HCT116 (cell line): ENCODE data around the gene SLC2A13. TPM values are rescaled to one million over a fixed set of nuclear protein-coding genes. Genes with fewer than 3 reads are reported as not detected.

Source experiments
- ATAC-seq: fragments of 200-7000 bp; cut with Tn5 transposase; 2 replicates; pipeline ENCODE4 v1.9.1; 2020; ENCODE audit warnings: mild to moderate bottlenecking, moderate library complexity
- BruUV-seq: library from RNA; stranded (reverse); fragments of 400-500 nt; replicated peaks from 2 replicates; lab custom pipeline; 2021; lab: Mats Ljungman, UMichigan
- CTCF ChIA-PET: fragments of 300-600 bp; sonication (Branson Sonifier 250); formaldehyde crosslinking; loops from one replicate; lab custom pipeline; 2021; ENCODE audit warnings: antibody characterized with exemption; lab: Charles Lee
- POLR2A ChIA-PET: fragments of 300-600, 350-600 bp; sonication (Branson Sonifier 250); formaldehyde crosslinking; loops from one replicate; lab custom pipeline; 2021; ENCODE audit warnings: antibody characterized with exemption; lab: Charles Lee
- RAD21 ChIA-PET, 2 experiments: fragments of 300-600 bp; sonication (Branson Sonifier 250); formaldehyde crosslinking; loops; one replicate each; lab custom pipeline; 2023; ENCODE audit warnings: low total read pairs in 2 of 2; ENCODE audit not compliant: uncharacterized antibody in 2 of 2, unreplicated experiment in 2 of 2, low non-redundant PET in 1 of 2; lab: Charles Lee
- DNase-seq: peaks from one replicate; pipeline ENCODE4 v3.0.0-alpha.2; 2010; ENCODE audit warnings: low read depth, low spot score
- H2AFZ ChIP-seq: fragments of 200-600 bp; shearing (Covaris generic), sonication (generic); 2 replicates; pipeline ENCODE4 v1.6.1; 2017; ENCODE audit warnings: low read depth, mixed run types, mixed read lengths, antibody characterized with exemption, low read length; ENCODE audit not compliant: poor library complexity, severe bottlenecking
- H3K27ac ChIP-seq: 2 replicates; pipeline ENCODE4 v1.5.1; 2012; ENCODE audit warnings: low read depth, low read length
- H3K27me3 ChIP-seq: fragments of 200-600 bp; sonication (generic); 2 replicates; pipeline ENCODE4 v1.6.1; 2016; ENCODE audit warnings: mixed run types, low read length, mixed read lengths; ENCODE audit not compliant: insufficient read depth
- H3K36me3 ChIP-seq, 2 experiments: fragments of 200-500 bp in 1 of 2; fragments of 200-600 bp in 1 of 2; sonication (Bioruptor generic) in 1 of 2; sonication (generic) in 1 of 2; 2 replicates each; pipeline versions ENCODE4 v1.5.1 to v1.6.1; 2014 to 2016; ENCODE audit warnings: low read length in 2 of 2, inconsistent platforms in 1 of 2, mixed read lengths in 1 of 2, mixed run types in 1 of 2; ENCODE audit not compliant: insufficient read depth in 2 of 2, control insufficient read depth in 1 of 2
- H3K4me1 ChIP-seq, 2 experiments: fragments of 200-600 bp in 1 of 2; sonication (generic) in 1 of 2; 2 replicates each; pipeline versions ENCODE4 v1.5.1 to v1.6.1; 2012 to 2017; ENCODE audit warnings: low read length in 2 of 2, inconsistent platforms in 1 of 2, mild to moderate bottlenecking in 1 of 2, mixed read lengths in 1 of 2, mixed run types in 1 of 2, moderate library complexity in 1 of 2; ENCODE audit not compliant: insufficient read depth in 2 of 2, control insufficient read depth in 1 of 2
- H3K4me2 ChIP-seq: fragments of 200-600 bp; sonication (generic); 2 replicates; pipeline ENCODE4 v1.6.1; 2017; ENCODE audit warnings: mixed run types, low read length, mixed read lengths
- H3K4me3 ChIP-seq, 2 experiments: fragments of 200-600 bp in 1 of 2; sonication (generic) in 1 of 2; replicated peaks in 1 of 2; 2 replicates each; pipeline ENCODE4 v1.5.1; 2011 to 2016; ENCODE audit warnings: low read length in 2 of 2, control low read depth in 1 of 2, low read depth in 1 of 2, mild to moderate bottlenecking in 1 of 2, mixed read lengths in 1 of 2, mixed run types in 1 of 2
- H3K79me2 ChIP-seq: fragments of 200-600 bp; sonication (generic); 2 replicates; pipeline ENCODE4 v1.6.1; 2017; ENCODE audit warnings: mild to moderate bottlenecking, mixed run types, low read length, moderate library complexity, mixed read lengths; ENCODE audit not compliant: insufficient read depth
- H3K9ac ChIP-seq: fragments of 200-600 bp; sonication (generic); 2 replicates; pipeline ENCODE4 v1.6.1; 2016; ENCODE audit warnings: low read length, mixed read lengths
- H3K9me2 ChIP-seq: fragments of 200-600 bp; sonication (generic), shearing (Covaris generic); 2 replicates; pipeline ENCODE4 v1.6.1; 2017; ENCODE audit warnings: mixed run types, mild to moderate bottlenecking, moderate library complexity; ENCODE audit not compliant: insufficient read depth
- H3K9me3 ChIP-seq, 2 experiments: fragments of 200-500 bp in 1 of 2; fragments of 200-600 bp in 1 of 2; sonication (Bioruptor generic) in 1 of 2; sonication (generic) in 1 of 2; 2 replicates each; pipeline ENCODE4 v1.6.1; 2014 to 2017; ENCODE audit warnings: low read length in 2 of 2, mixed read lengths in 2 of 2, inconsistent platforms in 1 of 2, low read depth in 1 of 2, mild to moderate bottlenecking in 1 of 2, mixed run types in 1 of 2, moderate library complexity in 1 of 2; ENCODE audit not compliant: control insufficient read depth in 1 of 2, insufficient read depth in 1 of 2
- H4K20me1 ChIP-seq: fragments of 200-600 bp; sonication (generic), shearing (Covaris generic); 2 replicates; pipeline ENCODE4 v1.6.1; 2017; ENCODE audit warnings: mixed run types, mild to moderate bottlenecking, moderate library complexity; ENCODE audit not compliant: insufficient read depth
- EZH2phosphoT487 ChIP-seq: fragments of 200-600 bp; IDR thresholded peaks from 2 replicates; pipeline ENCODE4 v1.6.1; 2018; ENCODE audit warnings: antibody characterized with exemption, borderline replicate concordance
- REST ChIP-seq: IDR thresholded peaks from 2 replicates; pipeline ENCODE4 v1.6.1; 2012; ENCODE audit warnings: low read depth
- TCF7L2 ChIP-seq: IDR thresholded peaks from 2 replicates; pipeline ENCODE4 v1.7.0; 2011; ENCODE audit warnings: borderline replicate concordance, inconsistent platforms; ENCODE audit not compliant: insufficient read depth, insufficient read length; ENCODE audit errors: extremely low read depth
- YY1 ChIP-seq: IDR thresholded peaks from 2 replicates; pipeline ENCODE4 v1.6.1; 2011; ENCODE audit warnings: low read length, low read depth, moderate library complexity, mild to moderate bottlenecking; ENCODE audit not compliant: insufficient replicate concordance; ENCODE audit errors: extremely low read depth
- ZBTB33 ChIP-seq: IDR thresholded peaks from 2 replicates; pipeline ENCODE4 v1.6.1; 2011; ENCODE audit warnings: mild to moderate bottlenecking, low read length, moderate library complexity; ENCODE audit not compliant: insufficient replicate concordance; ENCODE audit errors: extremely low read depth
- intact Hi-C: fragments of 100-400 bp; cut with micrococcal nuclease; formaldehyde crosslinking; loops from 2 replicates; pipeline ENCODE4 v1.10.0; 2022
- total RNA-seq: library from RNA; stranded (reverse); gene quantifications from one replicate; pipeline ENCODE4 v1.2.1, GENCODE V29; 2021; ENCODE audit not compliant: unreplicated experiment
- TF ChIP-seq, protein P1 (sequence below), 3 experiments: fragments of 200-600 bp in 1 of 3; sonication (generic) in 1 of 3; IDR thresholded peaks in 2 of 3; conservative IDR thresholded peaks in 1 of 3; 2 replicates each; pipeline ENCODE4 v1.5.1; 2012 to 2017; ENCODE audit warnings: low read depth in 2 of 3, low read length in 2 of 3, antibody characterized with exemption in 1 of 3, borderline replicate concordance in 1 of 3, control low read depth in 1 of 3, mild to moderate bottlenecking in 1 of 3, mixed read lengths in 1 of 3, mixed run types in 1 of 3, moderate library complexity in 1 of 3; ENCODE audit not compliant: insufficient read depth in 1 of 3

SLC2A13 gene
- total RNA-seq, 1 experiment from 2014 or later, result 6.8 TPM

DNA sequence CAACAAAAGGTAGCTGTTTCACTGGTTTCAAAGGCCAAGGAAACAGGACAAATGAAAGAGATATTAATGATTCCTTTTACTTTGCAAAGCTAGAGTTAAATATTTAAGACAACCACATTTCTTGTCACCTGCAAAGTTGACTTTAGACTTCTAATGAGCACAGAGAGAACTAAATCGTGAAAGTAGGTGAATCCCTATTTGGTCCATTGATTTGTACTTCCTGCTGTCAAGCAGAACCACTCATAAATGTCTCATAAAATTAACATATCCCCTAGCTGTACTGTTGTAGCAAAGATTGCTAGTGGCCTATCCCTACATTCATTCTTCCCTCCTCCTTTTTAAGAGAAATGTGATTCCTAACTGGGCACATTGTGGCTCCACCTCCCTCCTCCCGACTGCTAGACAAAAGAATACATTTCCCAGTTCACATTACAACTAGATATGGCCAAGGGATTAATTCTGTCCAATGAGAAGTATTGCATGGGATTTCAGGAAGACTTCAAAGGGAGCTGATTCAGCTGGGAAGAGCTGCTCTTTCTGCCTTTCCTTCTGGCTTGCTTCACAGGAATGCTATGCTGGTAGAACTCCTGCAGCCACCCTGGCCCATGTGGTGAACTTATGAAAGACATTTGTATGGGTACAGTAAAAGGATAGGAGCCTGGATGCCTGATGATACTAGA lies 258.8 kb downstream of the SLC2A13 start:
- DNase-seq, result no peak

DNA sequence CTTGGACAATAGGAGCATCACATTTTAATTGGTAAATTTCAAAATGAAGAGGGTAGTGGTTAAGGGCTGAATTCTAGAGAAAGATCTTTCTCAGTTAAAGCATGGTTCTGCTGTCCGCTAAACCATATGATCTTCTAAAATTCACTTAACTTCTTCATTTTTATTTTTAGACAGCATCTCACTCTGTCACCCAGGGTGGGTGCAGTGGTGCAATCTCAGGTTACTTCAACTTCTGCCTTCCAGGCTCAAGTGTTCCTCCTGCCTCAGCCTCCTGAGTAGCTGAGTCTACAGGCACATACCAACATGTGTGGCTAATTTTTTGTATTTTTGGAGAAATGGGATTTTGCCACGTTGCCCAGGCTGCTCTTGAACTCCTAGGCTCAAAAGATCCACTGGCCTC lies 259.6 kb downstream of the SLC2A13 start:
- H3K9me3 ChIP-seq, result no peaks in the 10 kb centered on the region
- no peak overlapping the region for H3K4me2 ChIP-seq
- ChIA-PET POLR2A (no interaction called here), RAD21 (no interaction called here), CTCF (no interaction called here)
- DNase-seq (no peak), ATAC-seq (no peak)
- H3K4me1 ChIP-seq, result no peaks in the 10 kb centered on the region
- H3K27ac ChIP-seq, result no peak overlapping the region
- H4K20me1 ChIP-seq, result no peaks in the 10 kb centered on the region
- H3K9me2 ChIP-seq, result no peaks in the 10 kb centered on the region
- no peaks in the 10 kb centered on the region for H3K36me3 ChIP-seq
- no peak overlapping the region for H3K4me3 ChIP-seq
- no peaks in the 10 kb centered on the region for H3K27me3 ChIP-seq
- no peak overlapping the region for H2AFZ ChIP-seq
- H3K79me2 ChIP-seq, result no peaks in the 10 kb centered on the region
- no TSS peak for BruUV-seq
- TF ChIP-seq ZBTB33 (no peak), YY1 (no peak), REST (no peak)
- TF ChIP-seq, protein P1, sequence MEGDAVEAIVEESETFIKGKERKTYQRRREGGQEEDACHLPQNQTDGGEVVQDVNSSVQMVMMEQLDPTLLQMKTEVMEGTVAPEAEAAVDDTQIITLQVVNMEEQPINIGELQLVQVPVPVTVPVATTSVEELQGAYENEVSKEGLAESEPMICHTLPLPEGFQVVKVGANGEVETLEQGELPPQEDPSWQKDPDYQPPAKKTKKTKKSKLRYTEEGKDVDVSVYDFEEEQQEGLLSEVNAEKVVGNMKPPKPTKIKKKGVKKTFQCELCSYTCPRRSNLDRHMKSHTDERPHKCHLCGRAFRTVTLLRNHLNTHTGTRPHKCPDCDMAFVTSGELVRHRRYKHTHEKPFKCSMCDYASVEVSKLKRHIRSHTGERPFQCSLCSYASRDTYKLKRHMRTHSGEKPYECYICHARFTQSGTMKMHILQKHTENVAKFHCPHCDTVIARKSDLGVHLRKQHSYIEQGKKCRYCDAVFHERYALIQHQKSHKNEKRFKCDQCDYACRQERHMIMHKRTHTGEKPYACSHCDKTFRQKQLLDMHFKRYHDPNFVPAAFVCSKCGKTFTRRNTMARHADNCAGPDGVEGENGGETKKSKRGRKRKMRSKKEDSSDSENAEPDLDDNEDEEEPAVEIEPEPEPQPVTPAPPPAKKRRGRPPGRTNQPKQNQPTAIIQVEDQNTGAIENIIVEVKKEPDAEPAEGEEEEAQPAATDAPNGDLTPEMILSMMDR (IDR thresholded peaks at IDR 0.05 in 2 of 3, conservative IDR thresholded peaks at IDR 0.05 in 1 of 3; ENCODE audit: borderline replicate concordance in 1 of 3, insufficient read depth in 1 of 3, low read depth in 2 of 3, low read length in 2 of 3), result no peak
- intact Hi-C loops, result no loop called here
- no peak overlapping the region for H3K9ac ChIP-seq

More for the DNA sequence above, 258.8 kb downstream of the SLC2A13 start:
- Histone ChIP-seq H3K9me3 (no peaks in the 10 kb centered on the region), H3K4me1 (no peaks in the 10 kb centered on the region), H3K36me3 (no peaks in the 10 kb centered on the region), H4K20me1 (no peaks in the 10 kb centered on the region), H3K9ac (no peak overlapping the region), H3K79me2 (no peaks in the 10 kb centered on the region), H3K4me2 (no peak overlapping the region), H3K27me3 (no peaks in the 10 kb centered on the region), H2AFZ (no peak overlapping the region), H3K4me3 (no peak overlapping the region), H3K27ac (no peak overlapping the region), H3K9me2 (no peaks in the 10 kb centered on the region)
- no peak for TF ChIP-seq EZH2phosphoT487
- TF ChIP-seq TCF7L2, result peak; percentile 57
- intact Hi-C loops, result no loop called here
- BruUV-seq, result no TSS peak
- RAD21 ChIA-PET, result no interaction called here
- POLR2A ChIA-PET, result no interaction called here
- CTCF ChIA-PET, result no interaction called here
- no peak for ATAC-seq
